ENCODE measurements around the gene PHF2.
"Not testable (repeated sequence)": the region's sequence is repeated elsewhere in the genome, so short reads cannot be mapped to it uniquely, and the experiment has no call there.

PHF2 gene

DNA sequence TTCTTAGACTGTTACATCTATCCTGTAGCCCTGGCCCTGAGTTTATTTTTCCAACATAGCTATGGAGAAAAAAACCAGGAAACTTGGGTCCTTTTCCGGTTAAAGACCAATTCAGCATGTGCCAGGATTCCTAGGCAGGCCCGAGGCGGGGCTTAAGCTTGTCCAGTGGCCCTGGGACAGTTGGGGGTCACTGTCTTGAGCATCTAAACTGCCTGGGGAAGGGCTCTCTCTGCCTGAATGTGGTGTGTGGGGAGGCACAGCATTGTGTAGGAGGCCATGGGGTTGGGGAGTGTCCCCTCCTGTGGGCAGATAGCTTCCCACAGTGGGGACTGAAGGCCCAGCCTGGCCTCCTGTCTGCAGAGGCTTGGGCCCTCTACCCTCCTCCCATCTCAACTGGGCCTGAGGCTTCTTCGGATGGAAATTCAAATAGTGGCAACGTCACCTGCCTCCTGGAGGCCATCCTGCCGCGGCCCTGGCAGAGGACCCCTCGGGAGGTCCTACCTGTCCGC is 88.8 kb downstream of the PHF2 start:
- DNase-seq (ENCODE audit: insufficient read length, low spot score) (no peak), FAIRE-seq (no peak)
- no peak for TF ChIP-seq POLR2A (IDR thresholded peaks at IDR 0.05; ENCODE audit: low read depth, low read length)

DNA sequence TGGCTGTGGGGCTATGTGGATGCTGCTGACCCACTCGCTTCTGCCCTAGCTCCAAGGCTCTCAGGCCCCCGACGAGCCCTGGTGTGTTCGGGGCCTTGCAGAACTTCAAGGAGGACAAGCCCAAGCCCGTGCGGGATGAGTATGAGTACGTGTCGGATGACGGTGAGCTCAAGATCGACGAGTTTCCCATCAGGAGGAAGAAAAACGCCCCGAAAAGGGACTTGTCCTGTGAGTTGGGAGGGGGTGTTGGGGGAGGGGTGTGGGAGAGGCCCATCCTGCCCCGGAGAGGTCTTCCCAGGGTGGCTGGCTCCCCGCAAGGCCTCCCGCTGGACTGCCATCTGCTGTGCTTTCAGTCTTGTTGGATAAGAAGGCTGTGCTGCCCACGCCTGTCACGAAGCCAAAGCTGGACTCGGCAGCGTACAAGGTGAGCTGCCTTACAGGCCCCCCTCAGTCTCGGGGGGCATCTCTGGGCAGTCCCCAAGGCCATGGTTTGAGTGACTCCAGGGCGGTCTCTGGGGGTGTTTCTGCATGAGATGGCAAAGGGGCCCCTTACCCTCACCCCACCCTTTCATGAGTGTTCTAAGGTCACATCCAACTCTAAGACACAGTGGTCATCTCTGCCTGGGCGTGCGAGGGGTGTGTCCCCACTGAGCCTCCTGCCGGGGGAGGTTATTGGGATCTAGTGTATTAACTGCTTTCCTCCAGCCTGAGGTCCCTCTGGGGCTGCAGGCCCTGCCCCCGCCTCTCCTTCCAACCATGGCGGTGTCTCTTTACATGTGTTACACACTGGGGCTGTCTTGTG is 89.5 kb downstream of the PHF2 start:
- TF ChIP-seq POLR2A (IDR thresholded peaks at IDR 0.05; ENCODE audit: low read depth, low read length) = no peak
- no peak for DNase-seq (ENCODE audit: insufficient read length, low spot score)
- FAIRE-seq = no peak

DNA sequence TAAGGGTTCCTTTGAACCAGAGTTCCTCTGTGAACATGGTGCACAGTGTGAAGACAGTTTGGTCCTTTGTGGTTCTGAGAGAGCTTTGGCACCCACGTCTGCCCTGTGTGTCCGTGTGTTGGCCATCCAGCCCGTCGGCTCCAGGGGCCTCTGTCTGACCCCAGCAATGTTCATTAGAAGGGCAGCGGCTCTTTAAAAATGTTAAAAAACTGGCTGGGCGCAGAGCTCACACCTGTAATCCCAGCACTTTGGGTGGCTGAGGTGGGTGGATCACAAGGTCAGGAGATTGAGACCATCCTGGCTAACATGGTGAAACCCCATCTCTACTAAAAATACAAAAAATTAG is 90.0 kb downstream of the PHF2 start:
- not testable (repeated sequence) for FAIRE-seq; DNase-seq (ENCODE audit: insufficient read length, low spot score)

DNA sequence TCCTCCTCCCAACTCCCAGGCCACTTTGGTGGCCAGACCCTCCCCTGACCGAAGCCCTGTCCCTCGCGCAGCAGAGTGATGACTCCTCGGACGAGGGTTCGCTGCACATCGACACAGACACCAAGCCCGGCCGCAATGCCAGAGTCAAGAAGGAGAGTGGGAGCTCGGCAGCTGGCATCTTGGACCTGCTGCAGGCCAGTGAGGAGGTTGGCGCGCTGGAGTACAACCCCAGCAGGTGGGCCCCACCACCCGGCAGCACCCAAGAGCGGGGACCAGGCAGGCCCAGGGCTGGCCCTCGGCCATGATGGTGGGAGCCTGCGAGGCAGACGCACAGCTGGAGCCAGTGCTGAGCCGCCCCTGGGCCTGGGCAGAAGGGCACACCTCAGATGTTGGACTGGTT is 90.6 kb downstream of the PHF2 start:
- no peak for TF ChIP-seq POLR2A (IDR thresholded peaks at IDR 0.05; ENCODE audit: low read depth, low read length)
- DNase-seq (ENCODE audit: insufficient read length, low spot score) (no peak), FAIRE-seq (no peak)

DNA sequence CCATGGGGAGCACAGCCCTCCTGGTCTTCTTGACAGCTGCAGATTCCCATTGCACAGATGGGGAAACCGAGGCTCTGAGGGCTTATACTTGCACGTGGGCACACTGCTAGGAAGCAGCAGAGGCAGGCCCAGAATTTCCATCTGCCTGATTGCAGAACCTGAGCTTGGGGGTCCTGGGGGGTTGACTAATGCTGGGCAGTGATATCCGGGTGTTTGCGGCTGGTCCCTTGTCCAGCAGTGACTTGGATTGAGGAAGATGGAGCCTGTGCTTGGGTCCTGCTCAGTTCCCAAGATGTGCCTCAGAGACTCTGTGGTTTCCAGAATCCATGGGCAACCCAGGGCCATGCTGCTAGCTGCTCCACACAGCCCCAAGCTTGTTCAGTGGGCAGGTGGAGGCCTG is 91.2 kb downstream of the PHF2 start:
- DNase-seq (ENCODE audit: insufficient read length, low spot score) (no peak), FAIRE-seq (no peak)
- no peak for TF ChIP-seq POLR2A (IDR thresholded peaks at IDR 0.05; ENCODE audit: low read depth, low read length)

DNA sequence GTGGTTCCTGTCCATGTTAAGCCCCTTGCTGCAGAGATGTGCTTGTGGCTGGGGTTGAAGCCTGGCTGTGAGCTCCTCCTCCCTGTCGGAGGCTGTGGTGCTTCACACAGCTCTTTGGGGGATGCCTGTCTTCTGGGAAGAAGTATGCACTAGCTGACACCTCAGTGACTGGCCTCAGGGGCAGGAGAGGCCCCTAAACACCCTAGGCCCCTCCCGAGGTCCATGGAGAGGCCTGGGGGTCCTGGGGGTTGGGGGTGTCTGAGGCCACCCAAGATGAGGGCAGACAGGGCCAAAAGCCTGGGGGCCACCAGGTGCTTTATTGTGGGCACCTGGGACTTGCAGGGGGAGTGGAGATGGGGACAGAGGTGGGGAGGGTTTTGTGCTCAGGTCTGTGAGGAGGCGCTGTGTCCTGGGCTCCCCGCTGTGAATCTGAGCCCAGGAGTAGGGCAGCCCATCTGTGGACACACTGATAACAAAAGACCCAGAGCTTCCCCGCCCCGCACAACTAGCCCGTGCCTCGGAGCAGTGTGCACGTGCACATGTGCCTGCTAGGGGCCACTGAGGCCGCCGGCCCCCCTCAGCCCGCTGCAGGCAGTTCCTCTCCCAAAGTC is 92.0 kb downstream of the PHF2 start:
- no peak for FAIRE-seq
- TF ChIP-seq POLR2A (IDR thresholded peaks at IDR 0.05; ENCODE audit: low read depth, low read length) = no peak
- no peak for DNase-seq (ENCODE audit: insufficient read length, low spot score)

DNA sequence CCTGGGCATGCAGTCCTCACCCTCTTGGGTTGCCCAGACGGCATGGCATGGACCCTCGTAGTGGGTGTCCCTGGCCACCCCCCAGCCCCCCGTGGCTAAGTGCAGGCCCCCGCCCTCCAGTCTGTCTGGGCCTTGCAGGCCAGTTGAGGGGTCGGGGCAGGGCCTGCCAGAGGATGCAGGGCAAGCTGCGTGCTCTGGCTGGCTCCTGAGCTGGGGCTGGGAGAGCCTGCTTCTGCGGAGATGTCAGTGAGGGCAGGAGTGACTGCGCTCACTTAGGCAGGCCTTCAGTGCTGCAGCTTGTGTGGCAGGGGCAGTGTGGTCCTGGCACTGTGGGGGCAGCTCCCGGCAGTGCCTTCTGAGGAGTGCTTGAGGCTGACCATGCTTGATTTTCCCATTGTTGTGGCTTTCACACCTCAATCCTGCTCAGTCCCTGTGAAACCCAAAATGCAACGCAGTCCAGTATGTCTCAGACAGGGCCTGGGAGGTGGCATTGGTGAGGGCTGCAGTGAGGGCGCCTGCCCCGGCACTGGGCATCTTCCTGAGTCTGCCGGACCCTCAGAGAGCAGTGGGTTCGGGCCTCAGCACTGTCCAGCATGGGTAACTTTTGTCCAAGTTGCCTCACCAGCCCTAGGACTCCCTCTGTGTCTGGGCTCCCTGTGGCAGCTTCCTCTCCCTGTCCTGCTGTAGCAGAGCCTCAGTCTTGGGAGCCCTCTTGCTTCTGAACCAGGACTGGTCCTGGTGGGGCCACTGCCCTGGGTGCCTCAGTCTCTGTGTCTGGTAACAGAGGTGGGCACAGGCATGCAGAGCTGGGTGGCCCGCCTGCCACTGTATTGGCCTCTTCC is 93.0 kb downstream of the PHF2 start:
- FAIRE-seq = no peak
- DNase-seq (ENCODE audit: insufficient read length, low spot score) = no peak
- no peak for TF ChIP-seq POLR2A (IDR thresholded peaks at IDR 0.05; ENCODE audit: low read depth, low read length)

DNA sequence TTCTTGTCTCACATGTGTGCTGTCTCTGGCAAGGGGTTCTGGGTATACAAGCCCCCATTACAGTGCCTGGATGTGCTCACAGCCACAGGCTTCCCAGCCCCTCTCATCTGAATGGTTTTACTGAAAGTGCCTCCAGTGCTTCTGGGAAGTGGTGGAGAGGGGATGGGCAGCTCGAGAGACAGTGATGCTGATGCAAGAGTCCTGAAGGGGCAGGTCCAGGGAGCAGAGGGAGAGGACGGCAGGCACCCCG is 93.5 kb downstream of the PHF2 start:
- FAIRE-seq (no peak), DNase-seq (ENCODE audit: insufficient read length, low spot score) (no peak)
- TF ChIP-seq POLR2A (IDR thresholded peaks at IDR 0.05; ENCODE audit: low read depth, low read length) = no peak

DNA sequence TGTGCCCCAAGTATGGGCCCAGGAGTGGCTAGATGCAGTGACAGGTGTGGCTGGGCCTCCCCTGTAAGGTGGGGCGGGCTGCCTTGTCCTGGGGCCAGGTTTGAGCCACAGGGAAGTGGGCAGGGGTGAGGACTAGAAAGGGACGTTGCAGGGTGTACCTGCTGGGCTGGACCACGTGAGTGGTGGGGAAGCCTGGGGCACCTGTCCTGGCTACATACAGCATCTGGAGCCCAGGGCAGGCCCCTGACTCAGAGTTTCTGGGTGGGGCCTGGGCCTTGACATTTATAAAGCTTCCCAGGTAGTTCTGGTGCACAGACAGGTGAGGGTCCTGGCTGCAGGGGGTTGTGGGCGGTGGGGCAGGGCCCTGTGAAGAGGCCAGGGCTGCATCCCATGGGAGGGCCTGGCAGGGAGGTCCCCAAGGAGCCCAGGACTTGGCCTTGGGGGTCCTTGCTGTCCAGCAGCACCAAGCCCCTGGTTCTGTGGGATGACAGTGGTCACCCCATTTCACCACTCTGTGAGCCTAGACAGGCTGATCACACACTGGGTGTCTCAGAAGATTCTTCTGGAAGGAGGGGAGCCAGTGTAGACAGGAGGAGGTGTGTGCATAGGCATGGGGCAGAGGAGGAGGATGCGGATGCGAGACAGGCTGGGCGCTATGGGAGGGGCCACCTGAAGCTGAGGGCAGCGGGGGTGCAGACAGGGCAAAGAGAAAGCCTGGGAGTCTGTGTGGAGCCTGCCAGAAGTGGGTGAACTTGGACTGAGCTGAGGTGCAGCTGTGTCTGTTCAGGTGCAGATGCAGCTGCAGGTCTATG is 94.0 kb downstream of the PHF2 start:
- no peak for FAIRE-seq
- no peak for TF ChIP-seq POLR2A (IDR thresholded peaks at IDR 0.05; ENCODE audit: low read depth, low read length)
- peak; percentile 26 for DNase-seq (ENCODE audit: insufficient read length, low spot score)

DNA sequence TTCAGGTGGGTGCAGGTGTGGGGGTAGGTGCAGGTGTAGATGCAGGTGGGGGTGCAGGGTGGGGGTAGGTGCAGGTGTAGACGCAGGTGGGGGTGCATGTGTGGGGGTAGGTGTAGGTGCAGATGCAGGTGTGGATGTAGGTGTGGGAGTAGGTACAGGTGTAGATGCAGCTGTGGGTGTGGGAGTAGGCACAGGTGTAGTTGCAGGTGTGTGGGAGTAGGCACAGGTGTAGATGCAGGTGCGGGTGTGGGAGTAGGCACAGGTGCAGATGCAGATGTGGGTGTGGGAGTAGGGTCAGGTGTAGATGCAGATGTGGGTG is 94.6 kb downstream of the PHF2 start:
- no peak for DNase-seq (ENCODE audit: insufficient read length, low spot score)
- FAIRE-seq = no peak
- TF ChIP-seq POLR2A (IDR thresholded peaks at IDR 0.05; ENCODE audit: low read depth, low read length) = no peak

DNA sequence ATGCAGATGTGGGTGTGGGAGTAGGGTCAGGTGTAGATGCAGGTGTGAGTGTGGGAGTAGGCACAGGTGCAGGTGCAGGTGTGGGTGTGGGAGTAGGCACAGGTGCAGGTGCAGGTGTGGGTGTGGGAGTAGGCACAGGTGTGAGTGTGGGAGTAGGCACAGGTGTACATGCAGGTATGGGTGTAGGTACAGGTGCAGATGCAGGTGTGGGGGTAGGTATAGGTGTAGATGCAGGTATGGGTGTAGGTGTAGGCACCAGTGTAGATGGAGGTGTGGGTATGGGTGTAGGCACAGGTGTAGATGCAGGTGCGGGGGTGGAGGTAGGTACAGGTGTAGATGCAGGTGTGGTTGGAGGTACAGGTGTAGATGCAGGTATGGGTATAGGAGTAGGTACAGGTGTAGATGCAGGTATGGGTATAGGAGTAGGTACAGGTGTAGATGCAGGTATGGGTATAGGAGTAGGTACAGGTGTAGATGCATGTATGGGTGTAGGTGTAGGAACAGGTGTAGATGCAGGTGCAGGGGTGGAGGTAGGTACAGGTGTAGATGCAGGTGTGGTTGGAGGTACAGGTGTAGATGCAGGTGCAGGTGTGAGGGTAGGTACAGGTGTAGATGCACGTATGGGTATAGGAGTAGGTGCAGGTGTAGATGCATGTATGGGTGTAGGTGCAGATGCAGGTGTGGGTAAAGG is 96.1 kb downstream of the PHF2 start:
- DNase-seq (ENCODE audit: insufficient read length, low spot score); FAIRE-seq: not testable (repeated sequence)

DNA sequence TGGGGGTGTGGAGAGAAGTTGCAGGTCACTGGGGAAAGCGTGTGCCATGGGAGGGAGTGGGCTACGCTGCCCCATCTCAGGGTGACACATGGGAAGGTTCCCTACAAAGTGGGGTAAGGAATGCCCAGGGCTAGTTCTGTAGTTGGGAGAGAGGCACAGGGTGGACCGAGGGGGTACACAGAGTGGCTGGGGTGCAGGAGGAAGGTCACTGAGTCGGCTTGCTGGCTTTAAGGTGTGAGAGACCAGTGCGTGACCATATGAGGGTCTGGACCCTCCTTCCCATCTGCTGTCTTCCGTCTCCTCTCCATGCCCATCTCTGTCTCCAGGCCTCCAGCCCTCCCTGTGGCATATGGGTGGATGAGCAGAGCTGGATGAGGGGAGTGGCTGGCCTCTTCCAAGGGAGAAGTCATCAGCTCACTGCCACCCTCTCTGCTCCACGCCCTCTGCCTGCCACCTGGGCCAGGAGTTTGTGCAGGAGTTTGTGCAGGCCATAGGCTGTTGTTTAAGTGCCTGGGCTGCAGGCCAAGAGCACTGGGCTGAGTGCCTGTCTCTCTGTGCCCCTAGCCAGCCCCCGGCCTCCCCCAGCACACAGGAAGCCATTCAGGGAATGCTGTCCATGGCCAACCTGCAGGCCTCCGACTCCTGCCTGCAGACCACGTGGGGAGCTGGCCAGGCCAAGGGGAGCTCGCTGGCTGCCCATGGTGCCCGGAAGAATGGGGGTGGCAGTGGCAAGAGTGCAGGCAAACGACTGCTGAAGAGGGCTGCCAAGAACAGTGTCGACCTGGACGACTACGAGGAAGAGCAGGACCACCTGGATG is 96.8 kb downstream of the PHF2 start:
- no peak for FAIRE-seq

DNA sequence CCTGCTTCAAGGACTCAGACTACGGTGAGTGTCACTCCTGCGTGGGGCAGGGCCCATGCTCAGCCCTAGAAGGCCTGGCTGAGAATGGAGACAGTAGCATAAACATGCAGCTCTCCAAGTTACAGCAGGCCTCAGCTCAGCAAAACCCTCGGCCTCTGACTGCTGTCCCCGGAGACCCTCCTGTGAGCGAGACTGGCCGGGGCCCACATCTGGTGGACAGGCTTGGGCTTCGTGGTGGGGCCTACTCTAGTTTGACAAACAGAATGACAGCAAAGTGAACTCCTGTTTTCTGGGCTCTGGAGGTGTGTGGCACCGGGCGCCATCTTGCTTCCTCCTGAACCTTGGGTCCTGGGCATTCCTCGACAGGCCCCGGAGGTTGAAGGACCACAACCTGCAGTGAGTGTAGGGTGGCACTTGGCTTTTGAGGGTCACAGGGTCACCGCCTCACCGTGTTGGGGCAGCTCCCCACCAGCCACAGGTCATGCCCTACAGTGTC is 97.5 kb downstream of the PHF2 start:
- no peak for DNase-seq (ENCODE audit: insufficient read length, low spot score)
- TF ChIP-seq POLR2A (IDR thresholded peaks at IDR 0.05; ENCODE audit: low read depth, low read length) = no peak
- FAIRE-seq = no peak

More for the DNA sequence above, 96.8 kb downstream of the PHF2 start:
- TF ChIP-seq POLR2A (IDR thresholded peaks at IDR 0.05; ENCODE audit: low read depth, low read length) = no peak
- peak; percentile 33 for DNase-seq (ENCODE audit: insufficient read length, low spot score)

All from H54 (cell line).